ENCODE measurements around the gene FUT7. TPM values are rescaled to one million over a fixed set of nuclear protein-coding genes. Genes with fewer than 3 reads are reported as not detected.

FUT7 gene
- total and polyA plus RNA-seq, 11 donors: 0.15 to 0.48 (median 0.17) TPM; not detected in 8

DNA sequence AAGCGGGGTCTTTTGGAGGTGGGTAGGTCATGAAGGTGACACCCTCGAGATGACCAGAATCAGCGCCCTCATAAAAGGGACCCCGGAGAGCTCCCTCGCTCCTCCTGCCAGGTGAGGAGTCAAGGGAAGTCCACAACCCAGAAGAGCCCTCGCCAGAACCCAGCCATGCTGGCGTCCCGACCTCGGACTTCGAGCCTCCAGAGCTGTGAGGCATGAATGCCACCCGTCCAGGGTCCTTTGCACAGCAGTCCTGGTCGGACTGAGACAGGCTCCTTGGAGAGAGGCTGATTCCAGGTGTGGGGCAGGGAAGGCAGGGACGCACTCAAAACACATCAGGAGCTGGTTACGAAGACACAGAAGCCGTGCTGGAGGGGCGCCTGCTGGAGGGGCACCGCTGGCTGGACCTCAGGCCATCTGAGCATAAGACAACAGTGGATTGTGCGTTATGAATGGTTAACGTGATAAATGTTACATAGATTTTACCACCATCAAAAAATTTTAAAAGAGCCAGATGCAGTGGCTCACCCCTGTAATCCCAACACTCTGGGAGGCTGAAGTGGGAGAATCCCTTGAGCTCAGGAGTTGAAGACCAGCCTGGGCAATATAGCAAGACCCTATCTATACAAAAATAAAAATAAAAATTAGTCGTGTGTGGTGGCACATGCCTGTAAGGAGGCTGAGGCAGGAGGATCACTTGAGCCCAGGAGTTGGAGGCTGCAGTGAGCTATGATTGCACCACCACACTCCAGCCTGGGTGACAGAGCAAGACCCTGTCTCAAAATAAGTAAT lies 29.8 kb downstream of the FUT7 start:
- no peaks in the 10 kb centered on the region for H3K36me3 ChIP-seq
- intact Hi-C loops (cut with DNase I): no loop called here
- ATAC-seq (no peak), DNase-seq (no peak)
- H3K27ac ChIP-seq: no peak overlapping the region
- no peak overlapping the region for H3K4me3 ChIP-seq
- 85 to 88% (median 87%) methylated on average over 20 of the region's 20 CpGs for WGBS, 4 donors
- peaks cover 0 to 6% (median 0%) of the 10 kb centered on the region in 12 donors for H3K9me3 ChIP-seq
- H3K4me1 ChIP-seq: peaks cover 0 to 50% (median 0%) of the 10 kb centered on the region in 12 donors
- TF ChIP-seq POLR2A (IDR thresholded peaks at IDR 0.05): no peak
- TF ChIP-seq, protein P1, sequence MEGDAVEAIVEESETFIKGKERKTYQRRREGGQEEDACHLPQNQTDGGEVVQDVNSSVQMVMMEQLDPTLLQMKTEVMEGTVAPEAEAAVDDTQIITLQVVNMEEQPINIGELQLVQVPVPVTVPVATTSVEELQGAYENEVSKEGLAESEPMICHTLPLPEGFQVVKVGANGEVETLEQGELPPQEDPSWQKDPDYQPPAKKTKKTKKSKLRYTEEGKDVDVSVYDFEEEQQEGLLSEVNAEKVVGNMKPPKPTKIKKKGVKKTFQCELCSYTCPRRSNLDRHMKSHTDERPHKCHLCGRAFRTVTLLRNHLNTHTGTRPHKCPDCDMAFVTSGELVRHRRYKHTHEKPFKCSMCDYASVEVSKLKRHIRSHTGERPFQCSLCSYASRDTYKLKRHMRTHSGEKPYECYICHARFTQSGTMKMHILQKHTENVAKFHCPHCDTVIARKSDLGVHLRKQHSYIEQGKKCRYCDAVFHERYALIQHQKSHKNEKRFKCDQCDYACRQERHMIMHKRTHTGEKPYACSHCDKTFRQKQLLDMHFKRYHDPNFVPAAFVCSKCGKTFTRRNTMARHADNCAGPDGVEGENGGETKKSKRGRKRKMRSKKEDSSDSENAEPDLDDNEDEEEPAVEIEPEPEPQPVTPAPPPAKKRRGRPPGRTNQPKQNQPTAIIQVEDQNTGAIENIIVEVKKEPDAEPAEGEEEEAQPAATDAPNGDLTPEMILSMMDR (IDR thresholded peaks at IDR 0.05): no peak
- H3K27me3 ChIP-seq: peaks cover 0 to 5% (median 0%) of the 10 kb centered on the region in 9 donors

DNA sequence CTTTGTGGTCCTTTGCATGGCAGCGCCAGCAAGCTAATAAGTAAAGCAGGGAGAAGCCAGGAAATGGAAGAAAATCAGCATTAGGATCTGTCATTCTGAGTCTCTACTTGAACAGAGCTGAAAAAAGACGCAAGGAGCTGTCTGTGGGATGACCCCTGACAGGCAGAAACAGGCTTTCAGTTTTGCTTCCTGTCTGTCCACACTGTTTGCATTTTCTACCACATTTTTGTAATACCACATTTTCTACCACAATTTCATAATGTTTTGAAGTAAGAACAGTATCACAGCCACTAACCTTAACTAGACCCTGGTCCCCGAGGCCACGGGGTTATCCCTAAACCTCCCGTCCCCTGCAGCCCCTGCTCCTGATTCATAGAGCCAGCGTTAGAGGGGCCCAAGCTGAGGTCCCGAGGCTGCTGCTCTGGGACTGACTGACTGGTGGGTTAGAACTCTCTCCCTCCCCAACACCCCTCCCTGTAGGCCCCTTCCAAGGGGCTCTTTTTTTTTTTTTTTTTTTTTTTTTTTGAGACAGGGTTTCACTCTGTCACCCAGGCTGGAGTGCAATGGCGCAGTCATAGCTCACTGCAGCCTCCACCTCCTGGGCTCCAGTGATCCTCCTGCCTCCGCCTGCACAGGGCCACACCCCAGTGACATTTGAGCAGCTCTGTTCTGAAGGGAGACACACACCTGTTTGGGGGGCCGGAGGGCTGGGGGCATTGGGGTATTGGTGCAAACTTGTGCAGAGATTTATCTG lies 31.5 kb downstream of the FUT7 start:
- Histone ChIP-seq H3K9me3 (peaks cover 0 to 6% (median 0%) of the 10 kb centered on the region in 12 donors), H3K4me1 (peaks cover 0 to 60% (median 12%) of the 10 kb centered on the region in 12 donors), H3K36me3 (no peaks in the 10 kb centered on the region), H3K27me3 (peaks cover 0 to 22% (median 0%) of the 10 kb centered on the region in 9 donors), H3K27ac (peak overlapping the region in 1 of 12 donors; percentile 84), H3K4me3 (no peak overlapping the region)
- TF ChIP-seq, protein P1 (IDR thresholded peaks at IDR 0.05): no peak
- TF ChIP-seq POLR2A (IDR thresholded peaks at IDR 0.05): no peak
- intact Hi-C loops (cut with DNase I): no loop called here
- ATAC-seq: no peak
- DNase-seq: no peak
- 70 to 78% (median 73%) methylated on average over 10 of the region's 10 CpGs for WGBS, 4 donors

DNA sequence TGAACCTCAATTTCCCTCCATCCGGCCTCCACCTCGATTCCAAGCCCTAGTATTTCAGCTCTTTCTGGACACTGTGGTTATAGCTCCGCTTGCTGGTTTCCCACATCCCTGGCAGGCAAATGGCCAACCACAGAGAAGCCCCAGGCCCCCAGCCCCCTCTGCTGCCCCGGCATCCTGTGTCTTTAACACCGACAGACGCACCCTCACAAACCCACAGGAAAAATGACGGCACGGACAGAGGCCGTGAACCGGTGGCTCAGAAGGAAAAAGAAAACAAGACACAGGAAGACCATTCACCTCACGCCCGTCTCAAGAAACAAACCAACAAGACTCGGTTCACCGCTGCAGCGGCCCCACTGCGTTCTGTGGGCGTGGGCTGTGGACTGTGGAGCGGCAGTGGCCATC lies 34.1 kb downstream of the FUT7 start:
- DNase-seq: no peak
- 54 to 67% (median 55%) methylated on average over 18 of the region's 18 CpGs for WGBS, 4 donors
- Histone ChIP-seq H3K4me1 (peaks cover 3 to 85% (median 27%) of the 10 kb centered on the region in 12 donors), H3K4me3 (no peak overlapping the region), H3K36me3 (peaks cover 0 to 9% (median 3%) of the 10 kb centered on the region in 9 donors), H3K9me3 (no peaks in the 10 kb centered on the region), H3K27me3 (peaks cover 0 to 28% (median 0%) of the 10 kb centered on the region in 9 donors), H3K27ac (peak overlapping the region in 3 of 12 donors; percentile 17 to 76 (median 75))
- ATAC-seq: peak in 1 of 4 donors; percentile 21
- intact Hi-C loops (cut with DNase I): loop anchor here in 1 of 10 donors (5.0 kb wide), 1 partner anchor 51 kb away; the partner anchor contains the start of gene C8G
- TF ChIP-seq, protein P1 (IDR thresholded peaks at IDR 0.05): peak in 9 of 12 donors; percentile 6 to 33 (median 13)
- TF ChIP-seq POLR2A (IDR thresholded peaks at IDR 0.05): no peak

DNA sequence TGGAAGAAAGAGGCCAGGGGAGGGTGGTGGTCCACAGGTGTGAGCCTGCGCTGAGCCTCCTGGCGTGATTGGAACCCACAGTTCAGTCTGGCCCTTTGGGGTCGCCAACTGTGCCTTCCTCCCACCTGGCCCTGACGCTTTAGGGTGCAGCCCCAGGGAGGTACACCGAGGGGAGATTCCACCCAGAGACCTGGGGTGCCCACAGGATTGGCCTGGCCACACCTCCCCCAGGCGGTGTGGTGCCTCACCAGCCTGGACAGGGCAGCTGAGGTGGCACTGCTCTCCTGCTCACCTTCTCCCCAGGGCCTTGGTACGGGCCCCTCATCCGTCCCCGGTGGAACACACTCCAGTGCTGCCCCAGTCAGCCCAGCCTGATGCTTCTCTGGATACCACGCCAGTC lies 34.5 kb downstream of the FUT7 start:
- 75 to 88% (median 78%) methylated on average over 6 to 10 of the region's 10 CpGs for WGBS, 4 donors
- no peak for ATAC-seq
- H3K4me3 ChIP-seq: no peak overlapping the region
- peaks cover 0 to 28% (median 0%) of the 10 kb centered on the region in 9 donors for H3K27me3 ChIP-seq
- H3K36me3 ChIP-seq: peaks cover 0 to 9% (median 3%) of the 10 kb centered on the region in 9 donors
- TF ChIP-seq, protein P1 (IDR thresholded peaks at IDR 0.05): no peak
- TF ChIP-seq POLR2A (IDR thresholded peaks at IDR 0.05): no peak
- H3K27ac ChIP-seq: peak overlapping the region in 3 of 12 donors; percentile 17 to 76 (median 75)
- no peaks in the 10 kb centered on the region for H3K9me3 ChIP-seq
- intact Hi-C loops (cut with DNase I): loop anchor here in 1 of 10 donors (5.0 kb wide), 1 partner anchor 50 kb away; the partner anchor contains the start of gene C8G
- H3K4me1 ChIP-seq: peaks cover 3 to 87% (median 31%) of the 10 kb centered on the region in 12 donors
- DNase-seq: no peak
